Endothelial cell of umbilical vein (primary cell): ENCODE results near the gene S100A11. TPM values are rescaled to one million over a fixed set of nuclear protein-coding genes. Genes with fewer than 3 reads are reported as not detected.

ENCODE experiments used
- BruUV-seq: library from RNA; stranded (reverse); fragments of 400-500 nt; replicated peaks from 2 replicates; lab custom pipeline; 2021; lab: Mats Ljungman, UMichigan
- CTCF ChIA-PET: fragments of 300-600, 350-600 bp; sonication (Branson Sonifier 250); formaldehyde crosslinking; loops from one replicate; lab custom pipeline; 2021; ENCODE audit warnings: antibody characterized with exemption, inconsistent platforms; lab: Charles Lee
- POLR2A ChIA-PET: fragments of 300-600, 350-600 bp; sonication (Branson Sonifier 250); formaldehyde crosslinking; loops from one replicate; lab custom pipeline; 2021; ENCODE audit warnings: antibody characterized with exemption, inconsistent platforms; lab: Charles Lee
- DNase-seq: peaks from one replicate; pipeline ENCODE4 v3.0.0-alpha.2; 2011; ENCODE audit warnings: low read depth, low spot score
- FAIRE-seq: peaks from 2 replicates; lab custom pipeline; 2011; peaks lifted over from hg19 to GRCh38; lab: Jason Lieb, UNC
- H2AFZ ChIP-seq: 2 replicates; pipeline ENCODE4 v1.6.0; 2012; ENCODE audit warnings: low read depth, low read length, control low read depth, inconsistent platforms
- H3K27ac ChIP-seq: 2 replicates; pipeline ENCODE4 v1.5.1; 2011; ENCODE audit warnings: low read depth, mild to moderate bottlenecking, control low read depth, low read length, moderate library complexity; ENCODE audit not compliant: insufficient read depth
- H3K27me3 ChIP-seq, 2 experiments: 2 replicates each; pipeline versions ENCODE4 v1.6.0 to v1.6.1; 2011; ENCODE audit warnings: low read length in 2 of 2, mixed read lengths in 1 of 2; ENCODE audit not compliant: control insufficient read depth in 2 of 2, insufficient read depth in 2 of 2
- H3K36me3 ChIP-seq, 2 experiments: 2 replicates in 1 of 2; 3 replicates in 1 of 2; pipeline ENCODE4 v1.5.1; 2011; ENCODE audit warnings: low read length in 2 of 2, mild to moderate bottlenecking in 1 of 2, moderate library complexity in 1 of 2; ENCODE audit not compliant: control insufficient read depth in 2 of 2, insufficient read depth in 2 of 2; ENCODE audit errors: extremely low read depth in 1 of 2
- H3K4me1 ChIP-seq: 3 replicates; pipeline ENCODE4 v1.5.1; 2011; ENCODE audit warnings: mild to moderate bottlenecking, low read length; ENCODE audit not compliant: control insufficient read depth, insufficient read depth; ENCODE audit errors: extremely low read depth
- H3K4me2 ChIP-seq: 2 replicates; pipeline ENCODE4 v1.6.1; 2011; ENCODE audit warnings: low read length, control low read depth, mixed read lengths; ENCODE audit not compliant: insufficient read depth
- H3K4me3 ChIP-seq, 3 experiments: fragments of 200-600 bp in 1 of 3; sonication (generic), shearing (Covaris generic) in 1 of 3; replicated peaks in 1 of 3; 2 replicates each; pipeline ENCODE4 v1.5.1; 2011 to 2016; ENCODE audit warnings: control low read depth in 3 of 3, low read length in 3 of 3, mild to moderate bottlenecking in 2 of 3, inconsistent platforms in 1 of 3, low read depth in 1 of 3, moderate library complexity in 1 of 3; ENCODE audit not compliant: insufficient read depth in 1 of 3
- H3K79me2 ChIP-seq: 2 replicates; pipeline ENCODE4 v1.6.0; 2012; ENCODE audit warnings: low read length, inconsistent platforms; ENCODE audit not compliant: control insufficient read depth, insufficient read depth
- H3K9ac ChIP-seq: replicated peaks from 2 replicates; pipeline ENCODE3; 2011; ENCODE audit warnings: low read length, control low read depth; ENCODE audit not compliant: insufficient read depth; ENCODE audit errors: extremely low read depth
- H3K9me1 ChIP-seq: replicated peaks from 3 replicates; pipeline ENCODE4 v1.6.0; 2011; ENCODE audit warnings: mild to moderate bottlenecking, low read length; ENCODE audit not compliant: control insufficient read depth, insufficient read depth; ENCODE audit errors: extremely low read depth
- H3K9me3 ChIP-seq: replicated peaks from 2 replicates; pipeline ENCODE4 v1.5.1; 2012; ENCODE audit warnings: low read length, inconsistent platforms; ENCODE audit not compliant: control insufficient read depth, insufficient read depth
- H4K20me1 ChIP-seq: replicated peaks from 2 replicates; pipeline ENCODE3; 2011; ENCODE audit warnings: mild to moderate bottlenecking, low read length; ENCODE audit not compliant: control insufficient read depth, insufficient read depth; ENCODE audit errors: extremely low read depth
- CTCF ChIP-seq, 2 donors: IDR thresholded peaks; 1 replicate in 1 of 2; 2 replicates in 1 of 2; pipeline ENCODE4 v1.5.1; 2011; ENCODE audit warnings: low read length in 2 of 2, mild to moderate bottlenecking in 2 of 2, moderate library complexity in 2 of 2, control low read depth in 1 of 2, inconsistent platforms in 1 of 2, low read depth in 1 of 2; ENCODE audit not compliant: insufficient read depth in 1 of 2; ENCODE audit errors: extremely low read depth in 1 of 2
- EZH2 ChIP-seq: IDR thresholded peaks from 2 replicates; pipeline ENCODE4 v1.6.1; 2012; ENCODE audit warnings: borderline replicate concordance, low read depth, mild to moderate bottlenecking, moderate library complexity, low read length, inconsistent platforms; ENCODE audit not compliant: severe bottlenecking
- FOS ChIP-seq: IDR thresholded peaks from 2 replicates; pipeline ENCODE4 v1.6.1; 2011; ENCODE audit warnings: mild to moderate bottlenecking, low read length, moderate library complexity, borderline replicate concordance; ENCODE audit not compliant: insufficient read depth
- GATA2 ChIP-seq: IDR thresholded peaks from 2 replicates; pipeline ENCODE4 v1.7.0; 2011; ENCODE audit warnings: low read depth, mild to moderate bottlenecking, moderate library complexity, mixed read lengths, low read length; ENCODE audit not compliant: insufficient read length, insufficient read depth
- JUN ChIP-seq: IDR thresholded peaks from 2 replicates; pipeline ENCODE4 v1.6.1; 2011; ENCODE audit warnings: borderline replicate concordance, low read depth; ENCODE audit not compliant: insufficient read length, insufficient read depth
- MAX ChIP-seq: IDR thresholded peaks from 2 replicates; pipeline ENCODE4 v1.6.1; 2011; ENCODE audit not compliant: insufficient read depth, insufficient read length
- MYC ChIP-seq: IDR thresholded peaks from one replicate; pipeline ENCODE4 v1.6.1; 2011; ENCODE audit warnings: mild to moderate bottlenecking, low read depth, low read length
- POLR2A ChIP-seq: IDR thresholded peaks from 2 replicates; pipeline ENCODE4 v1.6.1; 2012; ENCODE audit warnings: low read depth, mild to moderate bottlenecking, control low read depth, low read length
- POLR2AphosphoS5 ChIP-seq: IDR thresholded peaks from 2 replicates; pipeline ENCODE4 v1.6.1; 2012; ENCODE audit warnings: low read depth, mild to moderate bottlenecking, control low read depth, low read length, moderate library complexity; ENCODE audit not compliant: insufficient read depth
- dilution Hi-C: fragments of 300-500 bp; cut with MboI; formaldehyde crosslinking; loops from one replicate; pipeline ENCODE4 v1.15.0; 2019; ENCODE audit warnings: low sequenced_read_pairs; ENCODE audit not compliant: extremely low pct_ligation_motif_present
- intact Hi-C: fragments of 100-400 bp; cut with micrococcal nuclease; formaldehyde crosslinking; loops from one replicate; pipeline ENCODE4 v1.10.0; 2022
- polyA plus RNA-seq, 4 experiments: library from polyadenylated mRNA; depleted of rRNA in 3 of 4; stranded (reverse) in 3 of 4; unstranded in 1 of 4; fragments of >200 nt; gene quantifications; 2 replicates each; pipeline versions ENCODE4 v1.2.1 to v1.2.3, GENCODE V29; 2011 to 2012; ENCODE audit warnings: missing spikeins in 1 of 4
- total RNA-seq: library from RNA; stranded (reverse); gene quantifications from 2 replicates; pipeline ENCODE4 v1.2.3, GENCODE V29; 2021

S100A11 gene
- total and polyA plus RNA-seq, 2 donors (not counting 3 experiments of a cell fraction or from before 2014, with no cell fraction given): 497 to 505 TPM

- H2AFZ ChIP-seq: peak overlapping the region; percentile 19
- intact Hi-C loops (loop anchor here (1.0 kb wide), 4 partner anchors 33 to 407 kb away; no protein-coding TSS in a partner anchor), dilution Hi-C loops (loop anchor here (25.0 kb wide), 1 partner anchor 89 kb away; the partner anchor contains the start of gene THEM4)
- H3K79me2 ChIP-seq: no peaks in the 10 kb centered on the region
- DNase-seq (no peak), FAIRE-seq (no peak)
- H4K20me1 ChIP-seq: no peaks in the 10 kb centered on the region
- no peaks in the 10 kb centered on the region for H3K9me3 ChIP-seq
- no peak overlapping the region for H3K4me2 ChIP-seq
- no peak overlapping the region for H3K27ac ChIP-seq
- no peaks in the 10 kb centered on the region for H3K4me1 ChIP-seq
- TF ChIP-seq FOS: no peak
- TF ChIP-seq JUN: no peak
- TF ChIP-seq MAX: no peak
- no peak for TF ChIP-seq EZH2
- no peak for TF ChIP-seq POLR2A
- TF ChIP-seq POLR2AphosphoS5: no peak
- TF ChIP-seq MYC: no peak
- TF ChIP-seq CTCF (IDR thresholded peaks at IDR 0.05; ENCODE audit: extremely low read depth in 1 of 2, insufficient read depth in 1 of 2, low read depth in 1 of 2, low read length in 2 of 2): no peak
- TF ChIP-seq GATA2: no peak
- peaks cover 24 to 28% of the 10 kb centered on the region in 2 experiments for H3K27me3 ChIP-seq
- no peak overlapping the region for H3K4me3 ChIP-seq
- no peaks in the 10 kb centered on the region for H3K36me3 ChIP-seq
- no TSS peak for BruUV-seq
- ChIA-PET POLR2A (interaction anchor here (1.2 to 1.3 kb wide), 2 partner anchors 92 to 113 kb away, joined by 3 read pairs; partner anchors contain the start of gene THEM4), CTCF (interaction anchor here (0.8 to 19.6 kb wide), 48 partner anchors 8 to 557 kb away, joined by 3 to 572 read pairs (median 5); partner anchors contain the start of genes MRPL9, S100A10, S100A11 and TDRKH)
- no peaks in the 10 kb centered on the region for H3K9me1 ChIP-seq
- no peak overlapping the region for H3K9ac ChIP-seq
These were observed 35.7 kb downstream of the S100A11 start for GRCh38 chr1:152000964-152001630.
